Measurements from ENCODE around the gene FGD3. TPM values are rescaled to one million over a fixed set of nuclear protein-coding genes. Genes with fewer than 3 reads are reported as not detected.

FGD3 gene
- total RNA-seq, 1 donor from 2014 or later = not detected

- H3K4me3 Mint-ChIP-seq (ENCODE audit: unreplicated experiment) = no peak overlapping the region
- TF ChIP-seq, protein P1, sequence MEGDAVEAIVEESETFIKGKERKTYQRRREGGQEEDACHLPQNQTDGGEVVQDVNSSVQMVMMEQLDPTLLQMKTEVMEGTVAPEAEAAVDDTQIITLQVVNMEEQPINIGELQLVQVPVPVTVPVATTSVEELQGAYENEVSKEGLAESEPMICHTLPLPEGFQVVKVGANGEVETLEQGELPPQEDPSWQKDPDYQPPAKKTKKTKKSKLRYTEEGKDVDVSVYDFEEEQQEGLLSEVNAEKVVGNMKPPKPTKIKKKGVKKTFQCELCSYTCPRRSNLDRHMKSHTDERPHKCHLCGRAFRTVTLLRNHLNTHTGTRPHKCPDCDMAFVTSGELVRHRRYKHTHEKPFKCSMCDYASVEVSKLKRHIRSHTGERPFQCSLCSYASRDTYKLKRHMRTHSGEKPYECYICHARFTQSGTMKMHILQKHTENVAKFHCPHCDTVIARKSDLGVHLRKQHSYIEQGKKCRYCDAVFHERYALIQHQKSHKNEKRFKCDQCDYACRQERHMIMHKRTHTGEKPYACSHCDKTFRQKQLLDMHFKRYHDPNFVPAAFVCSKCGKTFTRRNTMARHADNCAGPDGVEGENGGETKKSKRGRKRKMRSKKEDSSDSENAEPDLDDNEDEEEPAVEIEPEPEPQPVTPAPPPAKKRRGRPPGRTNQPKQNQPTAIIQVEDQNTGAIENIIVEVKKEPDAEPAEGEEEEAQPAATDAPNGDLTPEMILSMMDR (IDR thresholded peaks at IDR 0.05) = no peak
- peaks cover 6% of the 10 kb centered on the region for H3K27me3 Mint-ChIP-seq (ENCODE audit: unreplicated experiment)
- H3K27ac Mint-ChIP-seq (ENCODE audit: unreplicated experiment) = no peak overlapping the region
- DNase-seq (ENCODE audit: extremely low spot score, unreplicated experiment) = no peak
- peaks cover 8% of the 10 kb centered on the region for H3K4me1 Mint-ChIP-seq (ENCODE audit: unreplicated experiment)
- peaks cover 27% of the 10 kb centered on the region for H3K9me3 Mint-ChIP-seq (ENCODE audit: unreplicated experiment)
- no peaks in the 10 kb centered on the region for H3K36me3 Mint-ChIP-seq (ENCODE audit: unreplicated experiment)
These were observed 34.8 kb downstream of the FGD3 start for GRCh38 chr9:92982130-92982529.

DNA sequence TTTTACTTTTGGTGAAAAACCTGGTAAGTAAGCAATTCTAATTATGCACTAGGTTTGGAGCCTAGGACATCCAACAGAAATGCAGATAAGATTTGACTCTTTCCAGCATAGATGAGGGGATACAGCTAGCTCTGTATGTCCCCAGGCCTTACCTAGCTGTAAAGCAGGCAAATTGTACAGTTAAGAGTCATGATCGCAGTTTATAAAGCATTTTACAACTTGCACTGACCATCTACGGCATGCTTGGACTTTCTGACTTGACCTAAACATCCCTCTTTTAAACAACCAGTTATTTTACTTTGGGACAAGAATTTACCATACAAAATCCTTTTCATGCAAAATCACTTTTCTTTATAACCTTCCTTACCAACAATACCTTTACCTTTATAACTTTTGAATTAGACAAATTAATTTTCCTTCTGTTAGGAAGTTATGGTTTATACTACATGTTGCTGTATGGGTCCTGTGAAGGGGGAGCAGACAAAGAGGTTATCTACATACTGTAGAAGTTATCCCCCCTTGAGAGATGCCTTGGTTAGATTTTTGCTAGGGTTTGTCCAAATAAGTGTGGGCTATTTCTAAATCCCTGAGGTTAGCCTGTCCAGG is 36.8 kb downstream of the FGD3 start:
- Mint-ChIP-seq H3K4me3 (ENCODE audit: unreplicated experiment) (no peak overlapping the region), H3K27ac (ENCODE audit: unreplicated experiment) (no peak overlapping the region), H3K9me3 (ENCODE audit: unreplicated experiment) (peaks cover 30% of the 10 kb centered on the region), H3K27me3 (ENCODE audit: unreplicated experiment) (peaks cover 6% of the 10 kb centered on the region), H3K36me3 (ENCODE audit: unreplicated experiment) (no peaks in the 10 kb centered on the region), H3K4me1 (ENCODE audit: unreplicated experiment) (peaks cover 8% of the 10 kb centered on the region)
- no peak for DNase-seq (ENCODE audit: extremely low spot score, unreplicated experiment)
- TF ChIP-seq, protein P1 (IDR thresholded peaks at IDR 0.05) = no peak

DNA sequence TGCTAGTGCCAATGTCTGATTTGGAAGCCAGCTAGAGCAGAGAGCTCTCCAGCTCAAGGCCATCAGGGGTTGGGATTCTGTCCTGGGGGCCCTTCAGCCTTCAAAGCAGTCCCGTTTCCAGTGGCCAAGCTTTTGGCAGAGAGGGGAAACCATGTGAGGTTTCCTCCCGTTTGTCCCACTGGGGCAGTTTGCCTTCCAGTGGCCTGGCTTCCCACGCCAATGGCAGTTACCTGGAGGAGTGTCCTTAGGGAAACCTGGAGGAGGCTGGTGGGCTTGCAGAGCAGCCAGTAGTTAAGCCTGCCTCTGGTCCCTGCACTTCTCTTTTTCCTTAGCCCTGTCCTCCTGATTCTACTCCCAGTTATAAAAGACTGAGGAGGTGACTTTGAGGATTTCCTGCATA is 37.7 kb downstream of the FGD3 start:
- Mint-ChIP-seq H3K27me3 (ENCODE audit: unreplicated experiment) (peaks cover 6% of the 10 kb centered on the region), H3K9me3 (ENCODE audit: unreplicated experiment) (peaks cover 30% of the 10 kb centered on the region), H3K4me3 (ENCODE audit: unreplicated experiment) (no peak overlapping the region), H3K36me3 (ENCODE audit: unreplicated experiment) (no peaks in the 10 kb centered on the region), H3K4me1 (ENCODE audit: unreplicated experiment) (peaks cover 8% of the 10 kb centered on the region), H3K27ac (ENCODE audit: unreplicated experiment) (no peak overlapping the region)
- peak; percentile 72 for DNase-seq (ENCODE audit: extremely low spot score, unreplicated experiment)
- TF ChIP-seq, protein P1 (IDR thresholded peaks at IDR 0.05) = no peak

- TF ChIP-seq, protein P1 (IDR thresholded peaks at IDR 0.05) = peak; percentile 47
- Mint-ChIP-seq H3K36me3 (ENCODE audit: unreplicated experiment) (no peaks in the 10 kb centered on the region), H3K27ac (ENCODE audit: unreplicated experiment) (peak overlapping the region; percentile 14), H3K27me3 (ENCODE audit: unreplicated experiment) (peaks cover 12% of the 10 kb centered on the region), H3K9me3 (ENCODE audit: unreplicated experiment) (peaks cover 24% of the 10 kb centered on the region), H3K4me3 (ENCODE audit: unreplicated experiment) (peak overlapping the region; percentile 15), H3K4me1 (ENCODE audit: unreplicated experiment) (peaks cover 8% of the 10 kb centered on the region)
- DNase-seq (ENCODE audit: extremely low spot score, unreplicated experiment) = no peak
These were observed 39.1 kb downstream of the FGD3 start for GRCh38 chr9:92986176-92987119.

- Mint-ChIP-seq H3K36me3 (ENCODE audit: unreplicated experiment) (no peaks in the 10 kb centered on the region), H3K4me1 (ENCODE audit: unreplicated experiment) (peaks cover 8% of the 10 kb centered on the region), H3K27me3 (ENCODE audit: unreplicated experiment) (peaks cover 21% of the 10 kb centered on the region), H3K27ac (ENCODE audit: unreplicated experiment) (no peak overlapping the region), H3K9me3 (ENCODE audit: unreplicated experiment) (peaks cover 14% of the 10 kb centered on the region), H3K4me3 (ENCODE audit: unreplicated experiment) (no peak overlapping the region)
- TF ChIP-seq, protein P1 (IDR thresholded peaks at IDR 0.05) = no peak
- DNase-seq (ENCODE audit: extremely low spot score, unreplicated experiment) = peak; percentile 59
These were observed 41.0 kb downstream of the FGD3 start for GRCh38 chr9:92988215-92988768.
